KBM-7 (cell line): ENCODE measurements around the gene IL4.
"Not testable (repeated sequence)": the region's sequence is repeated elsewhere in the genome, so short reads cannot be mapped to it uniquely, and the experiment has no call there.

Experiments
- DNase-seq: peaks from one replicate; pipeline ENCODE4 v3.0.0-alpha.2; 2015
- in situ Hi-C: fragments of 300-500 bp; cut with MboI; formaldehyde crosslinking; loops from 2 replicates; pipeline ENCODE4 v1.14.3; 2020; ENCODE audit warnings: low sequenced_read_pairs, low pct_unique_long_range_greater_than_20kb, mixed read lengths

Gene IL4

DNA sequence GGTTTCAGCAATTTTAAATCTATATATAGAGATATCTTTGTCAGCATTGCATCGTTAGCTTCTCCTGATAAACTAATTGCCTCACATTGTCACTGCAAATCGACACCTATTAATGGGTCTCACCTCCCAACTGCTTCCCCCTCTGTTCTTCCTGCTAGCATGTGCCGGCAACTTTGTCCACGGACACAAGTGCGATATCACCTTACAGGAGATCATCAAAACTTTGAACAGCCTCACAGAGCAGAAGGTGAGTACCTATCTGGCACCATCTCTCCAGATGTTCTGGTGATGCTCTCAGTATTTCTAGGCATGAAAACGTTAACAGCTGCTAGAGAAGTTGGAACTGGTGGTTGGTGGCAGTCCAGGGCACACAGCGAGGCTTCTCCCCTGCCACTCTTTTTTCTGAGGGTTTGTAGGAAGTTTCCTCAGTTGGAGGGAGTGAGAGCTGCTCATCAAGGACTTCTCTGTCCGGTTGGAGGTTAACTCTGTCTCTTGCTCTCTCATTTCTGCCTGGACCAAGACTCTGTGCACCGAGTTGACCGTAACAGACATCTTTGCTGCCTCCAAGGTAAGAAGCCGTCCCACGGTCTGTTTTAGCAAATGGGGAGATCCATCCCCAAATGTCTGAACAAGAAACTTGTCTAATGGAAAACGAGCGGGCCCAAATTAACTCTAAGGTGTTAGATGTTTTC, at the start of gene IL4:
TSS of gene IL4 (plus strand) at position 51 of the 692 bp plus-strand sequence. CDS start at position 113, 62 bp downstream.
- in situ Hi-C loops: no loop called here
- no peak for DNase-seq

DNA sequence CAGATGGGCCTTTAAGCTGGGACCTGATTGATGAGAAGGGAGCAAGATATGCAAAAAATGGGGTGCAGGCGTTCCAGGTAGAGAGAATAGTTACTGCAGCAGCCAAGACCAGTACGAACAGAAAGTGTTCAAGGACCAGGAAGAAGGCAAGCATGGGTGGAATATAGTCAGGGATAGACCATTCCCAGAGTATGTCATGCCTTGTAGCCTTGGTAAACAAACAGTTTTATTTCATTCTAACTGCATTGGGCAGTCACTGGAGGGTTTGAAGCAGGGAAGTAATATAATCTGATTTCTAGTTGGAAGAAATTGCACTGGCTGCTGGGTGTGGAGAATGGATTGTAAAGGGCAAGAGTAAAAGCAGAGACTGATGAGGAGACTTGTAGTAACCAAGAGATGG, 46.3 kb upstream of the IL4 start:
- no peak for DNase-seq
- in situ Hi-C loops: no loop called here

DNA sequence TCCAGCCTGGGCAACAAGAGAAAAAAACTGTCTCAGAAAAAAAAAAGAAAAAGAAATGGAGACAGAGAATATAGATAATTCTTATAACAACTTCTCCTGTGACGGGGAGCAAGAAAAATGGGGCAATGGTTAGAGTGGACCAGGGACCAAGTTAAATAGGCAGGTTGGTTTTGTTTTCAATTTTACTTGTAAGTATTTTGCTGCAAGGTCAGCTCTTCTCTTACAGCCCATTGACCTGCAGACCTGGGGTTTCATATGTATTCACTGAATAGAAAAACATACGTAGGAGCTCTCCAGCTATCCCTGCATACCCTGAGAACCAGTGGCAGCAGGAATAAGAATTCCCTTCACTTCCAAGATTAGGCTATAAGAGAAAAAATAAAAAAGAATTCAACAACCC, 45.0 kb upstream of the IL4 start:
- no peak for DNase-seq
- in situ Hi-C loops: no loop called here

DNA sequence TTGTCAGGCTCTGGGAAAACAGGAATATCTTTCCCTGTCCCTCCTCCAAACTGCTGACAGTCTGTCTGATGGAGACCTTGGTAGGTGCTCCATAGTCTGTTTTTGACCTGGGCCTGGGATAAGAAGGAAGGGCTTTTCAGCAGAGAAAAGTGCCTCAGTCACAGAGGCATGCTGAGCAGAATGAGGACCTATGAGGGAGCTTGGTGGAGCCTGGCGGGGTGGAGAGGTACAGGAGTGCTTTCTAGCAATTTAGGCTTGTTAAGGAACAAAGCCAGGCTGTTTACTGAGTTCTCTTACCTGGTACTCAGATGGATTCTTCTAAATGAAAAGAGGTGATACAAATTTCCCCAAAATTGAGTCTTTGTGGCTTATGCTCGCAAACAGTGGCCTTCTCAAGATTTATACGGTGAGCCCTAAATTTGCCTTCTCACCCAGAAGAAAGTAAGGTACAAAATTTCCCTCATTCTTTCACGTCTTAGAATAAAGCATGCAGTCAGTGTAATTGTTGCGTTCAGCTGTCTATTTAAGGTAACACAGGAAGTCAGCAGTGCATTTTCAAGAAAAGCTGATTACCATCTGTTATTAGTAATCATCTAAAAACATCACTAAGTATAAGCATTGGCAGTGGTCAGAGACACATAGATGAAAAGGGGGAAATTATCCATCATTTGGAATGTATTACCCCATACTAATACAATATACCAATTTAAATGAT, 44.4 kb upstream of the IL4 start:
- in situ Hi-C loops: no loop called here
- DNase-seq: no peak

DNA sequence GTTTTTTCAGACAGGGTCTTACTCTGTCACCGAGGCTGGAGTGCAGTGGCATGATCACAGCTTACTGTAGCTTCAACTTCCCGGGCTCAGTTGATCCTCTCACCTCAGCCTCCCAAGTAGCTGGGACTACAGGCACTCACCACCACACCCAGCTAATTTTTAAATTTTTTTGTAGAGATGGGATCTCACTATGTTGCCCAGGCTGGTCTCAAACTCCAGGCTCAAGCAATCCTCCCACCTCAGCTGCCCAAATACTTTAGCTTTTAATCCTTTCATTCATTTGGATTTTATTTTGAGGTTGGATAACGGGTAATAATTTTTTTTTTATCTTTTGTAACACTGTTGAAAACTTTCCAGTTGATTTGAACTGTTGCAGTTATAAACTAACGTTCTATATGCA, 40.2 kb upstream of the IL4 start:
- in situ Hi-C loops, DNase-seq: not testable (repeated sequence)

DNA sequence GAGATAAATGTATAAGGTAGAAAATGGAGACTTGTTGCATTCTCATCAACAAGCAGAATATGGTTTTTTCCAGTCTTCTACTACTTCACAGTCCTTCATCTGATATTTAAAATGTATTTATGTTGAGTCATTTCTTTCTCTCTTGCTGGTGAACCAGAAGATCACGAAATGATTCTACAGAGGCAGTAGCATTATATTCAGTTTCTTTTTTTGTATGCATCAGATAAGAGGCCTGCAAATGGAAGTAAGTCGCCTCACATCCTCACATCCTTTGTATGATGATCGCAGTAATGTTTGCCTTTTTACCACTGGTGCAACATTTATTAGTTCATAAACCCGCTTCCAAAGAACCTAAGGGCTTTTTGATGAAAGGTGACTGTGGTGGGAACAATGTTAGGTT, 37.9 kb upstream of the IL4 start:
- no peak for DNase-seq
- in situ Hi-C loops: no loop called here

DNA sequence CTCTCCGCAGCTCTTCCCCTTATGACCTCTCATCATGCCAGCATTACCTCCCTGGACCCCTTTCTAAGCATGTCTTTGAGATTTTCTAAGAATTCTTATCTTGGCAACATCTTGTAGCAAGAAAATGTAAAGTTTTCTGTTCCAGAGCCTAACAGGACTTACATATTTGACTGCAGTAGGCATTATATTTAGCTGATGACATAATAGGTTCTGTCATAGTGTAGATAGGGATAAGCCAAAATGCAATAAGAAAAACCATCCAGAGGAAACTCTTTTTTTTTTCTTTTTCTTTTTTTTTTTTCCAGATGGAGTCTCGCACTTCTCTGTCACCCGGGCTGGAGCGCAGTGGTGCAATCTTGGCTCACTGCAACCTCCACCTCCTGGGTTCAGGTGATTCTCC, 36.5 kb upstream of the IL4 start:
- no peak for DNase-seq
- in situ Hi-C loops: no loop called here

DNA sequence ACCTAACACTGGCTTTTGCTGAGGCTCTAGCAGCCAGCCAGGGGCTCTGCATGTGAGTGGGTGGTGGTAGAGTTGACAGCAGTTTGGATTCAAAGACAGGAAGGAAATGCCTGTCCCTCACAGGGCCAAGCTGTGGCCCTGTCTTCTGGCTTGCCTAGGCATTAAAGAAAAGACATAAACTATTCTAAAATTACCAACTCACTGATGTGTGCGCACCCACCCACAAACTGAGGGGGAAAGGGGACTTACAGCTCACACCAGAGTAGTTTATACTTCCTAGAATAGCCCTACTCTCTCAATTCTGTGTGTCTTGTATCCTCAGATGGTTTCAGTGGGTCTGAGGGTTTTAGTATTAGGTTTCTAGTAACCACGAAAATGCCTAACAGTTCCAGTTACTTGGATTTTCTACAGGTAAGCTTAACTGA, 34.1 kb upstream of the IL4 start:
- in situ Hi-C loops: no loop called here
- peak; percentile 36 for DNase-seq

DNA sequence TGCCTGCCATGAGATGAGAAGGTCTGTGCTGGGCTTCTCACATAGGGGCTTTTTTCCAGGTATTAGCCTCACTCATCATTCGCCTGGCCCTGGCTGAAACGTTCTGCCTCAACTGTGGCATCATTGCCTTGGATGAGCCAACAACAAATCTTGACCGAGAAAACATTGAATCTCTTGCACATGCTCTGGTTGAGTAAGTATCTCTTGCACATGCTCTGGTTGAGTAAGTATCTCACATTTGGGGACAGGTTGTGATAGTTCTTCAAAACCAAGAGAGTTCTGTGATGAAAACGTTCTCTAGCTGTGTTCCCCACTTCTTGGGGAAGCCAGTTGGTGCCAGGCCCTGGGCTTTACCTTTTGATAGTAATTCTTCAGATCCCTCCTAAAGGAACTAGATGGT, 33.2 kb upstream of the IL4 start:
- in situ Hi-C loops: no loop called here
- no peak for DNase-seq

DNA sequence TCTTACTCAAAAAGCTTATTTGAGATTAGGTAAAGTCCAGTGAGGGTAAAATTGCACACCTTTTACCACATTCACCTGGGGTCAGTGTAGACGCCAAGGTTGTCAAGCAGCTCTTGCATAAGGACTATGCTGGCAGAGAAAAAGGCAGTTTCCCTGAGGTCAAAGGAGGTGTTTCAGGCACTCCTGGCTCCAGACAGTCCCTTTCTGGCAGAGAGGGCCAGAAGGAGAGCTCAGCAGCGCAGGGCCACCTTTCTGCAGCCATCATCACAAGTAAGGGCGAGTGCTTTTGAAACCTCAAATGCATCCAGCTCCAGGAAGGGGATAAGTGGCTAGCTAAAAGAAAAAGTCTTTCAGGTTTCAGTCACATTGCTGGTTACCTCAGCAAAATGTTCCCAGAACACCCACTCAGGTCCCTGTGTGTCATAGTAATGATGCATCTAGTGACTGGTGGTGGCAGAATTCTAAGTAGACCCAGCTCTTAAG, 32.5 kb upstream of the IL4 start:
- DNase-seq: no peak
- in situ Hi-C loops: no loop called here

DNA sequence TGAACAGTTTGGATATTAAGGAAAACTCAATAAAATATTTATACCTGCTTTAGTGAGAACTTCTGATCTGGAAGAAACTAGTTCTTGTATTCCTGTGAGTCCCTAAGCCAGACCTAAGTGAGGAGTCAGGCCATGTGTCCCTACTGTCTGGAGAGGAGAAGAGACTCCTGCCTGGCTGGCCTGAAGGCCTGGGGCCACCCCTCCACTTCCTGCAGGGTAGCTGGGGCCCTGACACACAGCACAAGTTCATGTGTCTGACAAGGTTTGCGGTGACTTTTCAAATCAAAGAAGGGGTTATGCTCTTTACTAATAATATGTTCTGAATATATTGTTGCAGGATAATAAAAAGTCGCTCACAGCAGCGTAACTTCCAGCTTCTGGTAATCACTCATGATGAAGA, 31.9 kb upstream of the IL4 start:
- no peak for DNase-seq
- in situ Hi-C loops: no loop called here

DNA sequence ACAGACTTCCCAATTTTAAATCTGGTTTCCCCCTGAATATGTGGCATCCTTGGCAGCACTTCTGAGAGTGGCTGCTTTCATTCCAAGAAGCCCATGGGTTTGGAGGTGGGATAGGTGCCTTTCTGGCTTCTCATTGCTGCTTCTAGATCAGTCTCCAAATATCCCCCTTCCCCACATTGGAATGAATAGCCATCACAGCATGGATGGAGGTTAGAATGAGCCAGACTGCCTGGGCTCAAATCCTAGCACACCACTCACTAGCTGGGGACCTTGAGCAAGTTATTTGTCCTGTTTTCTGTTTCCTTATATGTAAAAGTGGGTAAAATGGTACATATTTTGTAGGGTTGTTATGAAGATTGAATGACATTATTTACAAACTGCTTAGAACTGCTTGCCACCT, 29.6 kb upstream of the IL4 start:
- no peak for DNase-seq
- in situ Hi-C loops: no loop called here

DNA sequence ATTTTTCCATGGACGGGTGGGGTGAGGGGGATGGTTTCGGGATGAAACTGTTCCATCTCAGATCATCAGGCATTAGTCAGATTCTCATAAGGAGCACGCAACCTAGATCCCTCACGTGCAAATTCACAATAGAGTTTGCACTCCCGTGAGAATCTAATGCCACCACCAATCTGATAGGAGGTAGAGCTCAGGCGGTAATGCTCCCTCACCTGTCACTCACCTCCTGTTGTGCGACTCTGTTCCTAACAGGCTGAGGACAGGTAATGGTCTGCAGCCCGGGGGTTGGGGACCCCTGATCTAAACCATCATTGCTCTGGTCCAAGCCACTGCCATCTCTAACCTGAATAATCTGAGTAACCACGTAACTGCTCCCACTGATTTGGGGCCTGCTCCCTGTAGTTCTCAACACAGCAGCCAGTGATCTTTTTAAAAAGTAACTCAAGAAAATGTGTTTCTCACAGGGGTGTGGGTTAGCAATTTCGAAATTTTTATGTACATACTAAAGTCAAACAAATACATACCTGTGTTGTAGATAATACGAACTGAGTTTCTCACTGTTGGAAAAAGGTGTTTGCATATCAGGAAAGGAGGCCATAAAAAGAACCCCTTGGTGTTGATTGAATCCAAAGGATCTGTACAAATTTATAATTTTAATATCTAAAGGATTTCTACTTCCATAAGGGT, 27.1 kb upstream of the IL4 start:
- DNase-seq: no peak
- in situ Hi-C loops: no loop called here

DNA sequence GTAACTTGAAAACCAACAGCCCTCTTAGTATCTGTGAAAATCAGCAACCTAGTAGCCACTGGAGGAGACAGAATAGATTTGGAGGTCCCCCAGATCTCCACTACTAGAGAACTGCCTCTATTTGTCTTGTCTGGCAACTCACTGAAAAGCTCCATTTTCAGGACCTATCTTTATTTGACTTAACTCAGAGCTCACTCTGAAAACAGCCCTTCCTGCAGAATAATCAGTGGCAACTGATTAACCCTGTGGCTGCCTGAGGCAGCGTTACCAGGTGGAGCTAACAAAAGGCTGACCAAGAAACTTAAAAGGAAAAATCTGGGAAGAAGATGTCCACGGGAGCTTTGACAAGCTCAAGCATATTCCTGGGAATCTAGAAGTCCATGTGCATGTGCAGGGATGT, 26.3 kb upstream of the IL4 start:
- no peak for DNase-seq
- in situ Hi-C loops: no loop called here

DNA sequence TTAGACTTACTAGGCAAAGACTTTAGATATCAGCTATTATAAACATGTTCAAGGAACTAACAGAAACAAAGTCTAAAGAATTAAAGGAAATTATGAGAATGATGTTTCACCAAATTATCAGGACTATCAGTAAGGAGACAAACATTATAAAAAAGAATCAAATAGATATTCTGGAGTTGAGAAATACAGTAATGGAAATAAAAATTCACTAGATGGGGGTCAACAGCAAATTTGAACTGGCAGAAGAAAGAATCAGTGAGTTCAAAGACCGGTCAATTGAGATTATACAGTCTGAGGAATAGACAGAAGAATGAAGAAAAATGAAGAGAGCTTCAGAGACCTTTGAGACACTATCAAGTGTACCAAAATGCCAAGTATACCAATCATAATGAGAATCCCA, 25.4 kb upstream of the IL4 start:
- DNase-seq: no peak
- in situ Hi-C loops: no loop called here

DNA sequence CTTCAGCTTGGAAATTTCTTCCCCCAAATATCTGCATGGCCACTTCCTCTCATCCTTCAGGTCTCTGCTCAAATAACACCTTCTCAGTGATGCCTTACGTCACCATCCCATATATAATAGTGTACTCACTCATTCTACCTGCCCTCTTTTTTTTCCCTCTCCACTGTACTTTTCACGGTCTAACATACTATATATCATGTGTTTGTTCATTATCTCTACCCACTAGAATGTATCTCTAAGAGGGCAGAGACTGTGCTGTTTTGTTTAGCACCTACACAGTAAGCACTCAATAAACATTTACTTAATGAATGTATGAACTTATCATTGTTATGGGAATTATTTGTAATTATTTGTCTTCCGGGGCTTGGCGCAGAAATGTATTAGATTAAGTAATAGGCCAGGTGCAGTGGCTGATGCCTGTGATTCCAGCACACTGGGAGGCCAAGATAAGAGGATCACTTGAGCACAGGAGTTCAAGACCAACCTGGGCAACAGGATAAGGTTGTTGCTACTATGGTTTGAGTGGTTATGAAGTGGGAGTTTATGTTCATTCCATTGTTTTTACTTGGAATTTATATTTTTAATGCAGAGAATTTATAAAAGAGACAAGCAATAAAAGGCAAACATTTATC, 21.8 kb upstream of the IL4 start:
- in situ Hi-C loops: no loop called here
- no peak for DNase-seq

DNA sequence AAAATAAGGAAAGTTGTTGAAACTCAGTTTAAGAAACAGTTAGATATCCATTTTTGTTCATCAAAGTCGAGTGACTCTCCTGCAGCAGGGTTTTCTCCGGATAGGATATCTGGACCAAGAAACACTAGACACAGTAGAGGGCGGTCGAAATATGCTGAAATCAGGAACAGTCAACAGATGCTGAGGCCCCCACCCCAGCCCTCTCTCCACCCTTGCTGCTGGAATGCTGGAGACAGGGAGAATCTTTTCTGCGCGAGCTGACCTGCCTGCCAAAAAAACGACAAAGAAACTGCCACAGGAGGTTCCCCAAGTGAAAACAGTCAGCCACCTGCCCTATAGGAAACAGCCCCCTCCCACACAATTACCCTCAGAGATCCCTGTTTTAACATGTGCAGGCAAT, 20.1 kb upstream of the IL4 start:
- in situ Hi-C loops: no loop called here
- DNase-seq: no peak

DNA sequence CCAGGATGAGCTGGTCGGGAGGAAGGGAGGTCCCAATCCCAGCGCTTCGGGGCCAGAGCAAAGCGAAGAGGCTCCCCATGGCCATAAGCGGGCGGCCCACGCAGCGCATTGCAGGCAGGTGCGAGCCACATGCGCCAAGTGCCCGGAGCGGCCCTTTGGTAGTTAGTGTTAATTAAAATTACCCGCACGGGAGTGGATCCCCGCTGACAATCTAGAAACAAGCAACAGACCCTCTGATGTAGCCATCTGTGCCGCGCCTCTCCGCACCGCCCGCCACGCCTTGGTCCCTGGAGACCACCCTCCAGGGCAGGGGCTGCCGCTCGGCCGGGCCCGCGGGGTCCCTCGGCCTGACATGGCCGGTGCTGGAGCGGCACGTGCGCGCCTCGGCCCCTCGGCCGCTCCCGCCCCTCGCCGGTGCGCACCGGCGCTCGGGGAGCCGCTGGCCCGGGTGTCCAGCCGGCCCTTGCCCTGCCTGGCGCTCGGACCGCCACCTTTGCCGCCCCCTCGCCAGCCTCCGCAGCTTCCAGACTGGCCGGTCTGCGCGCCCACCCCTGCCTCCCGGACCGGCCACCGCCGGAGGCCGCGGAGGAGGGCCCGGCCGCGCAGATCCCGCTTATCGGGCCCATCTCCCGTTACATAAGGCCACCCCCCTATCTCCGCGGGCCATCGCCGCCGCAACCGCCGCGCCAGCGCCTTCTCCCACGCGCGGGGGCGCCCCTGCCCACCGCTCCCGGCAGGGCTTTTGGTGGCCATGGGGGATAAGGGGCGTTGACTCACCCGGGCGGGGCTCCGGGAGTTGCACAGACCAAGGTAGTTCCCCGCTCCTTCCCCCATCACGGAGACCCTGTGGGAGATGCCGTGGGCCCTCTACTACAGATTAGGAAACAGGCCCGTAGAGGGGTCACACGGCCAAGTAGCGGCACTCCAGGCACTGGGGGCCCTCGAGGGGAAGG, 17.7 kb upstream of the IL4 start:
- in situ Hi-C loops: no loop called here
- DNase-seq: no peak
